ENCODE measurements around the gene EXOC4. TPM values are rescaled to one million over a fixed set of nuclear protein-coding genes. Genes with fewer than 3 reads are reported as not detected.

The EXOC4 gene
- total RNA-seq (ENCODE audit: low replicate concordance): 97.3 and 169 TPM in 2 replicates

GRCh38 chr7:133252858-133253518 is at the start of gene EXOC4:
EXOC4 (plus strand) TSS chr7:133253078.

Other genes with a start within 250 kb of the EXOC4 start
- 48.7 and 68.6 TPM in 2 replicates for gene CHCHD3, start 171.0 kb upstream of the EXOC4 start, total RNA-seq (ENCODE audit: low replicate concordance)

All from smooth muscle cell of the coronary artery (primary cell).